DMS114 treated with DMSO at 0.1 percent for 48 hours (cell line): ENCODE data around the gene ARID3C.

Experiments used
- DNase-seq: peaks from one replicate; lab custom pipeline; 2025; ENCODE audit not compliant: unreplicated experiment; lab: John Stamatoyannopoulos, UW

ARID3C gene, protein sequence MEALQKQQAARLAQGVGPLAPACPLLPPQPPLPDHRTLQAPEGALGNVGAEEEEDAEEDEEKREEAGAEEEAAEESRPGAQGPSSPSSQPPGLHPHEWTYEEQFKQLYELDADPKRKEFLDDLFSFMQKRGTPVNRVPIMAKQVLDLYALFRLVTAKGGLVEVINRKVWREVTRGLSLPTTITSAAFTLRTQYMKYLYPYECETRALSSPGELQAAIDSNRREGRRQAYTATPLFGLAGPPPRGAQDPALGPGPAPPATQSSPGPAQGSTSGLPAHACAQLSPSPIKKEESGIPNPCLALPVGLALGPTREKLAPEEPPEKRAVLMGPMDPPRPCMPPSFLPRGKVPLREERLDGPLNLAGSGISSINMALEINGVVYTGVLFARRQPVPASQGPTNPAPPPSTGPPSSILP

DNA sequence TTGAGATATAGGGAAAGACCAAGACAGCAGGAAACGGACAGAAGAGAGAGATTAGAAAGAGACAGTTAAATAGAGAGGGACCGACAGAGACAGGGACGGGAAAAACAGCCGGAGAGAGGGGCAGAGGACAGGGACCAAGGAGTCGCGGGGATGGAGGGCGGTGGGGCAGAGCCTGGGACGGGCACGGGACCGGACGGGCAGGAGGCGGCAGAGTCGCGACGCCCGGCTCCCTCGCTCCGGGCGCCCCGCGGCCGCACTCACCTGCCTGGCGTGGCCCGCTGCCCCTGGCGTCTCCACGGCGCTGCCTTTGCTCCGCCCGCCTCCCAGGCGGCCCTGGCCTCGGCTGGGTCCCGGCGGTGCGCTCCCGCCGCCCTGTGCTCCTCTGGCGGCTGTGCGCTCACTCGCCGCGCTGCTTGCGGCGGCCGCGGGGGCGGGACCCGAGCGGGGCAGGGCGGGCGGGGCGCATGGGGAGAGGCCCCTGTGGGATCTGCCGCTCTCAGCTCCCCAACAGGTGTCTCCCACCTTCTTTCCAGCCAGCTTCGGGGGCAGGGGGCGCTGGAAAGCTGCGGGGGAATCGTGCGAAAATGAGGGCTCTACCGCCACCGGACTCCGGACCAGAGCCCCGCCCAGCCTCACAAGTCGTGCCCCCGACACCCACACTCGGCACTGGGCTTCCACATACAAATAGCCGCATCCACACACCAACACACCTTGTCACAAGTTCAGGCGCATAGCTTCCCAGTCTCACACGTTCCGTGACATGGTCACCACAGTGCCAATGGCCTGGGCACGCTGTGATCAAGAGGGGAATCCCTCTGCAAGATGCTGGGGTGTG is at the start of gene ARID3C:
Gene ARID3C (minus strand): TSS at position 411 of the 835 bp plus-strand sequence. CDS start 1,052 bp downstream, outside the sequence.
- DNase-seq, result no peak

- DNase-seq, result no peak
Measured at GRCh38 chr9:34675869-34676268, 47.0 kb upstream of the ARID3C start.

- DNase-seq, result peak; percentile 70
Measured at GRCh38 chr9:34675048-34675714, 46.3 kb upstream of the ARID3C start.

- no peak for DNase-seq
Measured at GRCh38 chr9:34674440-34674839, 45.6 kb upstream of the ARID3C start.

GRCh38 chr9:34671307-34671706 is 42.4 kb upstream of the ARID3C start:
- no peak for DNase-seq

GRCh38 chr9:34669809-34670562 is 41.1 kb upstream of the ARID3C start:
- no peak for DNase-seq

- peak; percentile 78 for DNase-seq
Measured at GRCh38 chr9:34665381-34666250, 36.8 kb upstream of the ARID3C start.

GRCh38 chr9:34665067-34665380 is 36.2 kb upstream of the ARID3C start:
- no peak for DNase-seq

- peak; percentile 57 for DNase-seq
Measured at GRCh38 chr9:34664281-34665066, 35.6 kb upstream of the ARID3C start.

DNA sequence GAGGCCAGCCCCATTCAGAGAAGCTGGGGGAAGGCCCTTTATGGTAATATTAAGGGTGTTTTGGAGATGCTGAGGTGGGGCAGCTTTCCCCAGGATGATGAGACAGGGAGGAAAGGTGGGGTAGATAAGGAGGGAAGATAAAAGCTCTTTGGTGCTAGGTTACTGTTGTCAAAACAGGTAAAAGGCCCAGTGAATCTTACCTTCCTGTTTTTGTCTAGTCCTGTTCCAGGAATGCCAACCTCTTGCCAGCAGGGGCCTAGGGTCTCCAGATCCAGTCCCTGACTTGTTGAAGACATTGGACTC is 34.4 kb upstream of the ARID3C start:
- no peak for DNase-seq

GRCh38 chr9:34662526-34663302 is 33.8 kb upstream of the ARID3C start, which contains the start of gene CCL27:
TSS of gene CCL27 (minus strand) at chr9:34662657. CDS start at chr9:34662633, 24 bp downstream.
- no peak for DNase-seq

GRCh38 chr9:34659592-34660253 is 30.9 kb upstream of the ARID3C start:
- no peak for DNase-seq

- no peak for DNase-seq
Measured at GRCh38 chr9:34658461-34658860, 29.6 kb upstream of the ARID3C start.

GRCh38 chr9:34656992-34657391 is 28.1 kb upstream of the ARID3C start:
- no peak for DNase-seq

DNA sequence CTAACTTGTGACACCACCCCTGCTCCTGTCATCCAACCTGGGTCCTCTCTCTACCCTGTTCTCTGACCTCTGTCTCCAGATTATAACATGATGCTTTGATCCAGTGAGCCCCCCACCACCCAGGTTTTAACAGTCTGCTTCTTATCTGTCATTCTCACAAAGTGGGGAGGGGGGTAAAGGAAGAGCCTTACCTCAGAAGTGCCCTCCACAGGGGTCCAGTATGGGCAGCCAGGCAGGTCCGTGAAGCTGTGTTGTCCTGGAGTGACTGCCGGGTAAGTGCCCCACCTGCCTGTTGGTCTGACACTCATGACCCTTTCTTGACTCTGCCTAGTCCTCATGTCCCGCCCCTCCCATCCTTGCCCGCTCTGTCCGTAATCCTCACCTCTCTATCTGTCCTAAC is 26.5 kb upstream of the ARID3C start:
- DNase-seq, result no peak

GRCh38 chr9:34654323-34655051 is 25.6 kb upstream of the ARID3C start:
- DNase-seq, result no peak
